ENCODE measurements around the gene SLC12A4. TPM values are rescaled to one million over a fixed set of nuclear protein-coding genes. Genes with fewer than 3 reads are reported as not detected.
A peak's percentile ranks its signal among the peaks of the same experiment; 100 is the strongest.

The SLC12A4 gene
- polyA plus RNA-seq, 1 donor, result 39.1 TPM

- DNase-seq, result no peak
These were observed 3.8 kb downstream of the SLC12A4 start for GRCh38 chr16:67964477-67965131.

- peak; percentile 17 for DNase-seq
These were observed 4.6 kb downstream of the SLC12A4 start for GRCh38 chr16:67963662-67964321.

DNA sequence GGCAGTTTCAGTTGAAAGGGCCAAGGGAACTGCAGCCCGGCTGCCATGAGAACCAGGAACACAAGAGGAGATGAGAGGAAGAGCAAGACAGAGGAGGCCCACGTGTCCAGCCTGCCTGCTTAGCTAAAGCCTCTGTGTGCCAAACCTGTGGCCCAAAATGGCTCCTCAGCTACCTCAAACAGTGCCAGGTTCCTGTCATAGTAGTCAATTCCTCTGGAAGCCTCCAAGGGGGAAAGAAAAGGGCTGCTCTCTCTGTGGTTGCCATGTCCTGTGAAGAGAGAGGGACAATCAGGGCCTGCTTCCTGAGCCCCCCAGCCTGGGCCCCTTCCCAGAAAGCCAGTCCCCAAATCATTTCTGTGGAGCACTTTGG is 5.2 kb downstream of the SLC12A4 start:
- no peak for DNase-seq

DNA sequence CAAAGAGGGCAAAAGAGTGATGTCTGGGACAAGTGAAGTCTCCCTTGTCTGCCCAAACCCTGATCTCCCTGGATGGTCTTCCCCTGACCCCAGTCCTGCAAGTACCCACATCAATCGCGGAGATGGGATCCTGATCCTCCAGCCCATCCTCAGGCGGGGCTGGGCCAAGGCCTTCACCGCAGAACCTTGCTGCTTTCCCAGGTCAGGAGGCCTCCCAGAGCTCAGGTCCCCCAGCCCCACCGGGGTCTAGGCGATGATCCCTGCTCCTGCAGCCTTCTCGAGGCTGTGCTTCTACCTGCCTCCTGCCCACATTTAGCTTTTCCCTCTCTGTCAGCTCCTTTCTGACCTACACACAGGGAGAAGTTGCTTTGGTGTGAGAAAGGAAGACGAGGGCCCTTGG is 6.3 kb downstream of the SLC12A4 start:
- DNase-seq, result no peak

- no peak for DNase-seq
These were observed 6.9 kb downstream of the SLC12A4 start for GRCh38 chr16:67961551-67961957.

- no peak for DNase-seq
These were observed 8.7 kb downstream of the SLC12A4 start for GRCh38 chr16:67959536-67960329.

- DNase-seq, result no peak
These were observed 10.8 kb downstream of the SLC12A4 start for GRCh38 chr16:67957622-67958021.

- DNase-seq, result no peak
These were observed 13.8 kb downstream of the SLC12A4 start for GRCh38 chr16:67954421-67955196.

- DNase-seq, result no peak
These were observed 14.6 kb downstream of the SLC12A4 start for GRCh38 chr16:67953641-67954375.

DNA sequence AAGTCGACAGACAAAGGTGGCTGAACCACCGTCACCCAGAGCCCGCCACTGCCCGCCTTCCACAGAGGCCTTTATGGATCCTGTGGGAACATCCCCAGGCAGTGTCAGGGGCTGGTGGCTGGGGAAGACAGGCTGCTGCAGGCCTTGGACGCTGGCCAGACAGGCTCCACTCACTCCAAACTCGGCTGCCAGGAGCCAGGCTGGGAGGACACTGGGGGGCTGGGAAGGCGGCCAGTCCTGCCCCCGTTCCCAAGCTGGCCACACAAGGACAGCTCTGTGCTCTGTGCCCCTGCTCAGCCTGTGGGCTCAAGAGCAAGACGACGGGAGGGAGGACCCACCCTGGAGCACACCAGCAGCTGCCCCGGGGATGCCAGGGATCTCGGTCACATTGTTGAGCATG is 17.0 kb downstream of the SLC12A4 start:
- DNase-seq, result no peak

- DNase-seq, result no peak
These were observed 18.0 kb downstream of the SLC12A4 start for GRCh38 chr16:67950335-67950843.

GRCh38 chr16:67949645-67950044 is 18.8 kb downstream of the SLC12A4 start:
- no peak for DNase-seq

GRCh38 chr16:67948015-67948414 is 20.4 kb downstream of the SLC12A4 start:
- no peak for DNase-seq

GRCh38 chr16:67946966-67947558 is 21.4 kb downstream of the SLC12A4 start:
- no peak for DNase-seq

DNA sequence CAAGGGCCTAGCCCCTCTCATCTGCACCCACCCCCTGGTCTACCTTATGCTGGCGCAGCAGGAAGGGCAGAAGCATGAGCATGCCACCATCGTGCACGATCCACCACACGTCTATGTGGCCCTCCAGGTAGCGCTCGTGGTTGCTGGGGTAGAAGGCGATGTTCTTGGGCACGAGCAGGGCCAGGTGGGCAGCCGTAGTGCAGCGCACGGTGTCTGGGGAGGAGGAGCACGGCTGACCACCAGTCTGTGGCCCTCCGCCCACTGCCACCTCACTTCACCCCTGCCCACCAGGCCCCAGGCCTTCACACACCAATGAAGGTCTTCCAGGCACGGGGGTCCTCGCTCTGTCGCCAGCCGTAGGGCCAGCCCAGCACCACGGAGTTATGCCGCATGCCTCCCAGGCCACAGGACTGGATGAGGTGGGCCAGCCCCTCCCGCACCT is 22.3 kb downstream of the SLC12A4 start:
- DNase-seq, result no peak

GRCh38 chr16:67945392-67945933 is 23.0 kb downstream of the SLC12A4 start:
- DNase-seq, result no peak

DNA sequence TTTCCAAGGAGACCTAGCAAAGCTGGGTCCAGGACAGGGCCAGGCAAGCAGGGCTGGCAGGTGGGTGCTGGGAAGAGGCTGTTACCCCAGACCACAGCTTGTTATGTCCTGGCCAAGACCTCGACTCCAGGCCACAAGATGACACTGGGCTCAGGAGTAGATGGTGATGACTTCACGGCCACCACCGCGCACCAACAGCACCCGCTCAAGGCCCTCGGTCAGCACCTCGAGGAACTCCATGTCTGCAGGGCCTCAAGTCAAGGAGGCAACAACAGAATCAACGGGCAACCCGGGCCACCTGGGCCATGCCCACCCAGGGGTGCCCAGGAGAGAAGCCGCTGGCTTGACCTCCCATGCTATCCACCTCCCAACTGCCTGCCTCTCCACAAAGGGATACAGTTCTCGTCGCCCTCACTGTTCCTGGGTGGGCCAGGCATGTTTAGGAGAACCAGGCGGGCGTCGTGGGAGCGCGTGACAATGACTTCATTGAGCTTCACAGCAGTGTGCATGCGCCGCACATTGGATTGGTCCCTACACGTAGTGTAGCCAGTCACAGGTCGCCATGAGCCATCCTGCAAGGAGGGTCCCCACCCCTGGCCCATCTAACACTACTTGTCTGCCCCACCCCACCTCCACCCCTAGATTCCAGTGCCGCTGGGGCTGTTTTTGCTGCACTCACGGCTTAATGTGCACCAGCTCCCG is 23.6 kb downstream of the SLC12A4 start:
- DNase-seq, result no peak

DNA sequence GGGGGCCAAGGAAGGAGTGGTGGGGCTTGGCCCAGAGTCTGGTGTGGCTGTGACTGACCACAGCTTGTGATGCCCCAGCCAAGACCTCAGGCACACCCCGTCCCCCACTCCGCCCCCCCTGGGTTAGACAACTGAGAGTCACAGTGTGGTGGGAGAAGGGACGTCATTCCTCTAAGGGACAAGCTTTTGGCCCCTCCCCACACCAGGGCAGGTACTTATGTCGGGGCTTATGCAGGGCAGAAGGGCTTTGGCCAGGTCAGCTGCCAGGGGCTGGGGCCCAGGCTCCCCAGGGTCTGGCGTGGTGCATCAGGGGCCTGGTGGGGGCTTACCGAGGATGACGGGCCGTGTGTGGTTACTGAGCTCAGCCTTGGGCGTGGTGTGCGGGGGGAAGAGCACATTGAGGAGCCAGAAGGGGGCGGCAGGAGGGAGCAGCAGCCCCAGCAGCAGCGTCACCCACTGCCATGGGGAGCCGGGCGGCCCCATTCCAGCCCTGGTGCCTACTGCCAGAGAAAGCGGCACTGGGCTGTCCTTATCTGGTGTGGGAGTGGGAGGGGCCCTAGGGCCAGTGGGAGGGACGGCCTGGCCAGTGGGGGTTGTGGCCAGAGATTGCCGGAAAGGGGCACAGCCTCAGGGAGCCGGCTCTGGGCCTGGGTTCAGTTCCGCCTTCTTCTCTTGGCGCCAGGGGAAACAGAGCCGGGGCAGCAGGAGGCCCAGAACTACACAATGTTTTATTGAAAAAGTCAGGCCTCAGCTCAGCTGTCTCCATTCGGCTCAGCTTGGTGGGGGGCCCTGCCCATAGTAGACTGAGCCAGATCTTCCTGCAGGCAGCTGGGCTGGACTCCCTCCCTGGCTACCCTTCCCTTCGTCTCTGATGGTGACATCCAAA is 24.6 kb downstream of the SLC12A4 start, which contains the start of gene LCAT:
Gene LCAT, minus strand, starts transcription at position 502 of the 886 bp plus-strand sequence. Its CDS starts 19 bp downstream, at position 483.
- DNase-seq, result no peak

DNA sequence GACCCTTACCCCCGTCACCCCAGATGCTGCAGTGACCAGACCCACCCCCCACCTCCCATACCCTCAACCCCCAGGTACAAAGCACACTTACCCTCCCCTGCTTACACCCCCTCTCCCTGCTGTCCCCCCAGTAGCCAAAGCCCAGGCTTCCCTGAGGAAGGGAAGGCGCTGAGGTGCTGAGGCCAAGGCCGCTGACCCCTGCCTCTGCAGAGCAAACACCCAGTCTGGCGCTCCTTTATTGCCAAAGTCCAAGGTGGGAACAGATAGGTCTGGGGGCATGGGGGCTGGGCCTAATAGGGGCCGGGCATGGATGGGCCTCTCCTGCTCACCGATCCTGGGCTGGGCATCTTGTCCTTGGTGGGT is 25.2 kb downstream of the SLC12A4 start:
- no peak for DNase-seq

Measured in left kidney (tissue), 2 donors.